Nephron (organoid): Measurements from ENCODE around the gene ZDHHC4.

Experiments
- H3K27ac Mint-ChIP-seq, 3 experiments: 2 replicates each; pipeline ENCODE4 v1.8.0; 2020; ENCODE audit warnings: mixed read lengths in 3 of 3, mild to moderate bottlenecking in 2 of 3, moderate library complexity in 1 of 3
- H3K27me3 Mint-ChIP-seq: 2 replicates; pipeline ENCODE4 v1.8.0; 2021; ENCODE audit warnings: low read depth, mild to moderate bottlenecking, moderate library complexity, mixed read lengths
- H3K36me3 Mint-ChIP-seq: 2 replicates; pipeline ENCODE4 v1.8.0; 2020; ENCODE audit warnings: low read depth, mixed read lengths
- H3K4me1 Mint-ChIP-seq: 2 replicates; pipeline ENCODE4 v1.8.0; 2020; ENCODE audit warnings: mixed read lengths
- H3K4me3 Mint-ChIP-seq, 3 experiments: 2 replicates each; pipeline ENCODE4 v1.8.0; 2020; ENCODE audit warnings: mild to moderate bottlenecking in 3 of 3, mixed read lengths in 3 of 3, moderate library complexity in 2 of 3
- H3K9me3 Mint-ChIP-seq: 2 replicates; pipeline ENCODE4 v1.8.0; 2020; ENCODE audit warnings: mixed read lengths
- CTCF ChIP-seq, 3 experiments: fragments of 200-600 bp; sonication (generic); IDR thresholded peaks; one replicate each; pipeline ENCODE4 v1.5.0; 2021; ENCODE audit warnings: antibody characterized with exemption in 3 of 3; ENCODE audit not compliant: unreplicated experiment in 3 of 3

The ZDHHC4 gene

GRCh38 chr7:6589829-6590644, 12.8 kb downstream of the ZDHHC4 start, which contains the start of gene INTS15:
Gene INTS15 (plus strand): TSS chr7:6590021. CDS start chr7:6590284, 263 bp downstream.
- H3K27me3 Mint-ChIP-seq: no peaks in the 10 kb centered on the region
- H3K9me3 Mint-ChIP-seq: no peaks in the 10 kb centered on the region
- peak; percentile 67 to 77 (median 72) for TF ChIP-seq CTCF (IDR thresholded peaks at IDR 0.05; ENCODE audit: unreplicated experiment in 3 of 3)
- peak within 1 kb of the TSS; percentile 95 for H3K4me3 Mint-ChIP-seq
- peaks cover 49% of the 10 kb centered on the region for H3K36me3 Mint-ChIP-seq
- peaks cover 5% of the 10 kb centered on the region for H3K4me1 Mint-ChIP-seq
- peak within 1 kb of the TSS; percentile 79 to 96 (median 91) for H3K27ac Mint-ChIP-seq

- peak overlapping the region; percentile 79 to 96 (median 91) for H3K27ac Mint-ChIP-seq
- peak overlapping the region; percentile 95 for H3K4me3 Mint-ChIP-seq
- peaks cover 53% of the 10 kb centered on the region for H3K36me3 Mint-ChIP-seq
- no peaks in the 10 kb centered on the region for H3K9me3 Mint-ChIP-seq
- TF ChIP-seq CTCF (IDR thresholded peaks at IDR 0.05; ENCODE audit: unreplicated experiment in 3 of 3): no peak
- no peaks in the 10 kb centered on the region for H3K27me3 Mint-ChIP-seq
- peaks cover 5% of the 10 kb centered on the region for H3K4me1 Mint-ChIP-seq
Measured at GRCh38 chr7:6590645-6591110, 13.4 kb downstream of the ZDHHC4 start.

GRCh38 chr7:6600093-6600492, 22.8 kb downstream of the ZDHHC4 start:
- Mint-ChIP-seq H3K4me1 (no peaks in the 10 kb centered on the region), H3K36me3 (peaks cover 69% of the 10 kb centered on the region), H3K4me3 (no peak overlapping the region), H3K27ac (no peak overlapping the region), H3K9me3 (no peaks in the 10 kb centered on the region), H3K27me3 (no peaks in the 10 kb centered on the region)
- no peak for TF ChIP-seq CTCF (IDR thresholded peaks at IDR 0.05; ENCODE audit: unreplicated experiment in 3 of 3)

GRCh38 chr7:6604458-6604857, 27.2 kb downstream of the ZDHHC4 start:
- TF ChIP-seq CTCF (IDR thresholded peaks at IDR 0.05; ENCODE audit: unreplicated experiment in 3 of 3): no peak
- H3K27ac Mint-ChIP-seq: no peak overlapping the region
- H3K4me3 Mint-ChIP-seq: no peak overlapping the region
- H3K4me1 Mint-ChIP-seq: no peaks in the 10 kb centered on the region
- H3K36me3 Mint-ChIP-seq: peaks cover 41% of the 10 kb centered on the region
- H3K9me3 Mint-ChIP-seq: no peaks in the 10 kb centered on the region
- no peaks in the 10 kb centered on the region for H3K27me3 Mint-ChIP-seq

GRCh38 chr7:6606866-6607583, 29.8 kb downstream of the ZDHHC4 start:
- TF ChIP-seq CTCF (IDR thresholded peaks at IDR 0.05; ENCODE audit: unreplicated experiment in 3 of 3): no peak
- Mint-ChIP-seq H3K27me3 (no peaks in the 10 kb centered on the region), H3K27ac (no peak overlapping the region), H3K4me3 (no peak overlapping the region), H3K9me3 (no peaks in the 10 kb centered on the region), H3K4me1 (no peaks in the 10 kb centered on the region), H3K36me3 (peaks cover 41% of the 10 kb centered on the region)
